ENCODE data around the gene LCN12. TPM values are rescaled to one million over a fixed set of nuclear protein-coding genes. Genes with fewer than 3 reads are reported as not detected.
"Not testable (repeated sequence)": the region's sequence is repeated elsewhere in the genome, so short reads cannot be mapped to it uniquely, and the experiment has no call there.

LCN12 gene
- total RNA-seq, 1 donor from 2014 or later = 2.3 TPM

DNA sequence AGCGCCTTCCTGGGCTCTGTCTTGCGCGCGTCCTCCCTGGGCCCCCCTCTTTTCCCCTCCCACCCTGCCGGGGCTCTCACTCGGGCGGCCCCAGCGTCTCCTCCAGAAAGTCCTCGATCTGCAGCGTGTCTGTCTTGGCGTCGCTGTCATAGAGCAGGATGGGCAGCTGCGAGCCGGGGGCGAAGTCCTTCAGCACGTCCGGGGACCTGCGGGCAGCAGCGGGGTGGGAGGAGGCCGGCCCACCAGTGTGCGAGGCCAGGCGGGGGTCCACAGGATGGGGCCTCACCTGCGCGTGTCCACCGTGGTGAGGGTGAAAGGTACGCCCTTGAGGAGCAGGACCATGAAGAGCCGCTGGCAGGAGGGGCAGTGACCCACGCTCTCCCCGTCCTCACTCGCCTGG is 43.3 kb downstream of the LCN12 start:
- Mint-ChIP-seq H3K4me3 (no peak overlapping the region), H3K27me3 (peaks cover 3% of the 10 kb centered on the region), H3K4me1 (peaks cover 38% of the 10 kb centered on the region), H3K27ac (peak overlapping the region; percentile 3), H3K36me3 (ENCODE audit: low read depth) (peaks cover 18% of the 10 kb centered on the region), H3K9me3 (no peaks in the 10 kb centered on the region)
- intact Hi-C loops (cut with micrococcal nuclease) = no loop called here
- DNase-seq = no peak

DNA sequence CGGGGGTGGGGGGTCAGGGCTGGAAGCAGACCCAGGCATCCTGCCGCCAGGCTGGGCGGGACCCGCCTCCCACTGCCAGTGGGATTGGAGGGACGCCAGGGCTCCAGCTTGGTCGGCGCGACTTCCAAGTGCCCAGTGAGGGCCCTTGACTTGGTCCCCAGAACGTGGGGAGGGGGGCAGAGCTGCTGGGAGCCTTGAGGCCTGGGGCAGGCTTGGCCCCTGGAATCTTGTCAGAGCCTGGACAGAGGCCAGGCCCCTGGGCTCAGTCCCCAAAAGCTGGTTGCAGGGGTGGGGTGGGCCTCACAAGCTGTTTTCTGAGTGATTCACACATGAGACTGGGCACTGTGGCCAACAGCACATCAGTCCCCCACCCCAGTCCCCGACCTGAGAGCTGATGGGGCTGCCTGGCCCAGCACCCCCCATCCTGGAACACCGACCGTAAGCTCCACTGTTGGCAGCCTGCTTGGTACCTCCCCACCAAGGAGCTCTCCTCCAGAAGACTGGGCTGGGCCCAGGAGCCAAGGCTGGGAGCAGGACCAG is 43.8 kb downstream of the LCN12 start:
- Mint-ChIP-seq H3K4me3 (peak overlapping the region; percentile 37), H3K27ac (no peak overlapping the region), H3K27me3 (no peaks in the 10 kb centered on the region), H3K9me3 (no peaks in the 10 kb centered on the region), H3K36me3 (ENCODE audit: low read depth) (peaks cover 18% of the 10 kb centered on the region), H3K4me1 (peaks cover 39% of the 10 kb centered on the region)
- peak; percentile 67 for DNase-seq
- intact Hi-C loops (cut with micrococcal nuclease) = no loop called here

DNA sequence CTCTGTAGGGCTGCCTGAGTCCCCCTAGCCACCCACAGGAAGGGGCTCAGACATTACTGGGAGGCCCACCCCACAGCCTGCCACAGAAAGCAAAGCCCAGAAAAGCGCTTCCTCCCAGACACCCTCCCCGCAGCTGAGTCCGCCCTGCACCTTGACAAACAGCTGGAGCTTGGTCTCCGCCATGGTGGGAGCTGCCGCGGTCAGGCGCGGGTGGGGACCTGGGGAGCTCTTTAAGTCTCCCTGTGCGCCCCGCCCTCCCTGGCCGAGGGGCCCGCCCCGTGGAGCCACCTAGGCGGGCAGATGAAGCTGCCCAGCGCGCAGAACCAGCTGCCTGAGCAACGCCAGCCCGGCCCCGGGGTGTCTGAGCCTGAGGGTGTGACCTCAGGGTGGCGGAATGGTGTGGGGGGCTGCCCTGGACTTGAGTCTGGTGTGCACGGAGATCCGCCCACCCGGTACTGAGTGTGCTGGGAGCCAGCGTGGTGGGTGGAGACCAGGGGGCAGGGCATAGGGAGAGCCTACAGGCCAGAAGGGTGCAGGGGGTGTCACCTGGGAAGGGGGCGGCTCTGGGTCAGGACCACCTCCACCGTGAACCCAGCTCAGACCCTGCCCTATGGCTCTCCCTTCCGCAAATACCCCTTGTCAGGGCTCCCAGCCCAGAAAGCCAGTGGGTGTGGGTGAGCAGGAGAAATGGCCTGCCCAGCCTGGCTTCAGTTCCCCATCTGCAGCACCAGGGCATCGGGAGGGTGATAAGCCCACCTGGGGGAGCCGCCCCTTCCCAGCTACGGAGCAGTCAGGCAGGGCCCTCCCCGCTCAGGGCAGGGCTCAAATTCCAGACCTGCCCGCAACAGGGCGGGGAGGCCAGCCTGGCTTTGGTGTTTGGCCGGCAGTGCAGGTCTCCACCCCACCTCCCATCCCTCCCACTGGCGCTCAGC is 44.6 kb downstream of the LCN12 start, which contains the start of gene CLIC3:
Gene CLIC3 (minus strand): TSS at position 208 of the 932 bp plus-strand sequence. CDS start 25 bp downstream, at position 183.
- Mint-ChIP-seq H3K4me3 (peak within 1 kb of the TSS; percentile 37), H3K4me1 (peaks cover 35% of the 10 kb centered on the region), H3K27me3 (no peaks in the 10 kb centered on the region), H3K36me3 (ENCODE audit: low read depth) (peaks cover 18% of the 10 kb centered on the region), H3K27ac (peak within 1 kb of the TSS; percentile 3), H3K9me3 (no peaks in the 10 kb centered on the region)
- DNase-seq = peak; percentile 82
- intact Hi-C loops (cut with micrococcal nuclease) = no loop called here

DNA sequence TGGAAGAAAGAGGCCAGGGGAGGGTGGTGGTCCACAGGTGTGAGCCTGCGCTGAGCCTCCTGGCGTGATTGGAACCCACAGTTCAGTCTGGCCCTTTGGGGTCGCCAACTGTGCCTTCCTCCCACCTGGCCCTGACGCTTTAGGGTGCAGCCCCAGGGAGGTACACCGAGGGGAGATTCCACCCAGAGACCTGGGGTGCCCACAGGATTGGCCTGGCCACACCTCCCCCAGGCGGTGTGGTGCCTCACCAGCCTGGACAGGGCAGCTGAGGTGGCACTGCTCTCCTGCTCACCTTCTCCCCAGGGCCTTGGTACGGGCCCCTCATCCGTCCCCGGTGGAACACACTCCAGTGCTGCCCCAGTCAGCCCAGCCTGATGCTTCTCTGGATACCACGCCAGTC is 45.3 kb downstream of the LCN12 start:
- peak overlapping the region; percentile 47 for H3K4me3 Mint-ChIP-seq
- intact Hi-C loops (cut with micrococcal nuclease) = no loop called here
- H3K36me3 Mint-ChIP-seq (ENCODE audit: low read depth) = peaks cover 17% of the 10 kb centered on the region
- H3K27ac Mint-ChIP-seq = peak overlapping the region; percentile 52
- H3K27me3 Mint-ChIP-seq = no peaks in the 10 kb centered on the region
- DNase-seq = no peak
- no peaks in the 10 kb centered on the region for H3K9me3 Mint-ChIP-seq
- peaks cover 35% of the 10 kb centered on the region for H3K4me1 Mint-ChIP-seq

DNA sequence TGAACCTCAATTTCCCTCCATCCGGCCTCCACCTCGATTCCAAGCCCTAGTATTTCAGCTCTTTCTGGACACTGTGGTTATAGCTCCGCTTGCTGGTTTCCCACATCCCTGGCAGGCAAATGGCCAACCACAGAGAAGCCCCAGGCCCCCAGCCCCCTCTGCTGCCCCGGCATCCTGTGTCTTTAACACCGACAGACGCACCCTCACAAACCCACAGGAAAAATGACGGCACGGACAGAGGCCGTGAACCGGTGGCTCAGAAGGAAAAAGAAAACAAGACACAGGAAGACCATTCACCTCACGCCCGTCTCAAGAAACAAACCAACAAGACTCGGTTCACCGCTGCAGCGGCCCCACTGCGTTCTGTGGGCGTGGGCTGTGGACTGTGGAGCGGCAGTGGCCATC is 45.8 kb downstream of the LCN12 start:
- peak; percentile 80 for DNase-seq
- Mint-ChIP-seq H3K4me1 (peaks cover 35% of the 10 kb centered on the region), H3K4me3 (peak overlapping the region; percentile 47), H3K27ac (peak overlapping the region; percentile 52), H3K36me3 (ENCODE audit: low read depth) (peaks cover 13% of the 10 kb centered on the region), H3K27me3 (no peaks in the 10 kb centered on the region), H3K9me3 (no peaks in the 10 kb centered on the region)
- intact Hi-C loops (cut with micrococcal nuclease) = no loop called here

DNA sequence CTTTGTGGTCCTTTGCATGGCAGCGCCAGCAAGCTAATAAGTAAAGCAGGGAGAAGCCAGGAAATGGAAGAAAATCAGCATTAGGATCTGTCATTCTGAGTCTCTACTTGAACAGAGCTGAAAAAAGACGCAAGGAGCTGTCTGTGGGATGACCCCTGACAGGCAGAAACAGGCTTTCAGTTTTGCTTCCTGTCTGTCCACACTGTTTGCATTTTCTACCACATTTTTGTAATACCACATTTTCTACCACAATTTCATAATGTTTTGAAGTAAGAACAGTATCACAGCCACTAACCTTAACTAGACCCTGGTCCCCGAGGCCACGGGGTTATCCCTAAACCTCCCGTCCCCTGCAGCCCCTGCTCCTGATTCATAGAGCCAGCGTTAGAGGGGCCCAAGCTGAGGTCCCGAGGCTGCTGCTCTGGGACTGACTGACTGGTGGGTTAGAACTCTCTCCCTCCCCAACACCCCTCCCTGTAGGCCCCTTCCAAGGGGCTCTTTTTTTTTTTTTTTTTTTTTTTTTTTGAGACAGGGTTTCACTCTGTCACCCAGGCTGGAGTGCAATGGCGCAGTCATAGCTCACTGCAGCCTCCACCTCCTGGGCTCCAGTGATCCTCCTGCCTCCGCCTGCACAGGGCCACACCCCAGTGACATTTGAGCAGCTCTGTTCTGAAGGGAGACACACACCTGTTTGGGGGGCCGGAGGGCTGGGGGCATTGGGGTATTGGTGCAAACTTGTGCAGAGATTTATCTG is 48.3 kb downstream of the LCN12 start:
- H3K4me3 Mint-ChIP-seq = peak overlapping the region; percentile 22
- H3K4me1 Mint-ChIP-seq = peaks cover 30% of the 10 kb centered on the region
- H3K27me3 Mint-ChIP-seq = no peaks in the 10 kb centered on the region
- DNase-seq = peak; percentile 80
- intact Hi-C loops (cut with micrococcal nuclease) = no loop called here
- H3K36me3 Mint-ChIP-seq (ENCODE audit: low read depth) = peaks cover 2% of the 10 kb centered on the region
- no peaks in the 10 kb centered on the region for H3K9me3 Mint-ChIP-seq
- peak overlapping the region; percentile 30 for H3K27ac Mint-ChIP-seq

DNA sequence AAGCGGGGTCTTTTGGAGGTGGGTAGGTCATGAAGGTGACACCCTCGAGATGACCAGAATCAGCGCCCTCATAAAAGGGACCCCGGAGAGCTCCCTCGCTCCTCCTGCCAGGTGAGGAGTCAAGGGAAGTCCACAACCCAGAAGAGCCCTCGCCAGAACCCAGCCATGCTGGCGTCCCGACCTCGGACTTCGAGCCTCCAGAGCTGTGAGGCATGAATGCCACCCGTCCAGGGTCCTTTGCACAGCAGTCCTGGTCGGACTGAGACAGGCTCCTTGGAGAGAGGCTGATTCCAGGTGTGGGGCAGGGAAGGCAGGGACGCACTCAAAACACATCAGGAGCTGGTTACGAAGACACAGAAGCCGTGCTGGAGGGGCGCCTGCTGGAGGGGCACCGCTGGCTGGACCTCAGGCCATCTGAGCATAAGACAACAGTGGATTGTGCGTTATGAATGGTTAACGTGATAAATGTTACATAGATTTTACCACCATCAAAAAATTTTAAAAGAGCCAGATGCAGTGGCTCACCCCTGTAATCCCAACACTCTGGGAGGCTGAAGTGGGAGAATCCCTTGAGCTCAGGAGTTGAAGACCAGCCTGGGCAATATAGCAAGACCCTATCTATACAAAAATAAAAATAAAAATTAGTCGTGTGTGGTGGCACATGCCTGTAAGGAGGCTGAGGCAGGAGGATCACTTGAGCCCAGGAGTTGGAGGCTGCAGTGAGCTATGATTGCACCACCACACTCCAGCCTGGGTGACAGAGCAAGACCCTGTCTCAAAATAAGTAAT is 50.0 kb downstream of the LCN12 start:
- no peaks in the 10 kb centered on the region for H3K36me3 Mint-ChIP-seq (ENCODE audit: low read depth)
- H3K4me3 Mint-ChIP-seq = no peak overlapping the region
- peaks cover 27% of the 10 kb centered on the region for H3K4me1 Mint-ChIP-seq
- no peak overlapping the region for H3K27ac Mint-ChIP-seq
- intact Hi-C loops (cut with micrococcal nuclease) = no loop called here
- DNase-seq = no peak
- no peaks in the 10 kb centered on the region for H3K27me3 Mint-ChIP-seq
- no peaks in the 10 kb centered on the region for H3K9me3 Mint-ChIP-seq

DNA sequence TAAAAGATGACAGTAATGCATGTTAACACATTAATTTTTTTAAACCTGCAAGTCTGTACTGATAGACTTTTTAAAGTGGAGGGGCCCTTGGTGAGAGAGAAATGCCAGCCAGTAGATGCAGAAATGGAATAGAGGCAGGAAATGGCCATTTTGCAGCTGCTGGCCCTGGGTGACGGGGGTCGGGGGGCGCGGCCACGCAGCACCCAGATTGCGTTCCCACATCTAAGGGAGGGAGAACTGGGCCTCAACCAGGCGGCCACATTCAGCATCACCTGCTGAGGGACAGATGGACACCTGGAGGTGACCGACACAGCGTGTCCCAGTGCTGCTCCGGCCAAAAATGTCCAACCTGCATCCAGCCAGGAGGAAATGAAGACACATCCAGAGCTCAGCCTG is 50.6 kb downstream of the LCN12 start:
- no peaks in the 10 kb centered on the region for H3K9me3 Mint-ChIP-seq
- peaks cover 25% of the 10 kb centered on the region for H3K4me1 Mint-ChIP-seq
- H3K27me3 Mint-ChIP-seq = no peaks in the 10 kb centered on the region
- no peak overlapping the region for H3K27ac Mint-ChIP-seq
- H3K36me3 Mint-ChIP-seq (ENCODE audit: low read depth) = no peaks in the 10 kb centered on the region
- intact Hi-C loops (cut with micrococcal nuclease) = no loop called here
- H3K4me3 Mint-ChIP-seq = no peak overlapping the region
- no peak for DNase-seq

DNA sequence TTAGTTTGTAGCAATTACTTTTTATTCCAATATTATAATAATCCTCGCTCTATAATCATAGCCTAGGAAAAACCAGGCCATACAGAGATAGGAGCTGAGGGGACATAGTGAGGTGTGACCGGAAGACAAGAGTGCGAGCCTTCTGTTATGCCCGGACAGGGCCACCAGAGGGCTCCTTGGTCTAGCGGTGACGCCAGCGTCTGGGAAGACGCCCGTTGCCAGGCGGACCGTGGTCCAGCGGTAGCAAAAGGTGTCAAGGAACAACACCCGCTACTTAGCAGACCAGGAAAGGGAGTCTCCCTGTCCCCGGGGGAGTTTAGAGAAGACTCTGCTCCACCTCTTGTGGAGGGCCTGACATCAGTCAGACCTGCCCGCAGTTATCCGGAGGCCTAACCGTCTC is 52.2 kb downstream of the LCN12 start:
- H3K4me3 Mint-ChIP-seq = not testable (repeated sequence)

More for the DNA sequence above, 52.2 kb downstream of the LCN12 start:
- H3K36me3 Mint-ChIP-seq (ENCODE audit: low read depth); H3K27me3 Mint-ChIP-seq; H3K9me3 Mint-ChIP-seq; H3K27ac Mint-ChIP-seq; intact Hi-C loops (cut with micrococcal nuclease): not testable (repeated sequence)
- peak; percentile 67 for DNase-seq
- H3K4me1 Mint-ChIP-seq = peaks cover 16% of the 10 kb centered on the region

Other genes with a start within 250 kb of the LCN12 start
- gene DIPK1B, start 239.7 kb upstream of the LCN12 start, total RNA-seq = 1.1 and 1.5 TPM in 2 replicates
- gene LCN10, start 209.3 kb upstream of the LCN12 start, total RNA-seq = 1.1 and 1.7 TPM in 2 replicates
- not detected in 2 replicates for gene LCN6, start 203.7 kb upstream of the LCN12 start, total RNA-seq
- not detected in 2 replicates for gene LCN8, start 194.0 kb upstream of the LCN12 start, total RNA-seq
- not detected in 2 replicates for gene LCN15, start 187.8 kb upstream of the LCN12 start, total RNA-seq
- 36.1 and 40.1 TPM in 2 replicates for gene TMEM141, start 160.9 kb upstream of the LCN12 start, total RNA-seq
- 0.14 and 0.42 TPM in 2 replicates for gene CCDC183, start 155.9 kb upstream of the LCN12 start, total RNA-seq
- 116 and 119 TPM in 2 replicates for gene RABL6, start 144.3 kb upstream of the LCN12 start, total RNA-seq
- gene AJM1, start 109.8 kb upstream of the LCN12 start, total RNA-seq = 5.7 and 5.9 TPM in 2 replicates
- gene PHPT1, start 102.9 kb upstream of the LCN12 start, total RNA-seq = 134 and 145 TPM in 2 replicates
- gene MAMDC4, start 99.9 kb upstream of the LCN12 start, total RNA-seq = 24.7 and 30.1 TPM in 2 replicates
- 378 and 380 TPM in 2 replicates for gene EDF1, start 86.0 kb upstream of the LCN12 start, total RNA-seq
- 61.6 and 66.6 TPM in 2 replicates for gene TRAF2, start 65.8 kb upstream of the LCN12 start, total RNA-seq
- 92.7 and 93.6 TPM in 2 replicates for gene FBXW5, start 7.5 kb upstream of the LCN12 start, total RNA-seq
- gene C8G, start 7.0 kb upstream of the LCN12 start, total RNA-seq = 0.69 and 1.7 TPM in 2 replicates
- gene PTGDS, start 25.2 kb downstream of the LCN12 start, total RNA-seq = not detected in 2 replicates
- gene LCNL1, start 30.7 kb downstream of the LCN12 start, total RNA-seq = not detected in 2 replicates
- gene PAXX, start 40.1 kb downstream of the LCN12 start, total RNA-seq = 87.8 and 90.2 TPM in 2 replicates
- gene CLIC3, start 44.3 kb downstream of the LCN12 start, total RNA-seq = not detected in 2 replicates
- gene ABCA2, start 76.0 kb downstream of the LCN12 start, total RNA-seq = 25.0 and 25.9 TPM in 2 replicates
- 0.09 TPM in 1 of 2 replicates, not detected in the other for gene FUT7, start 79.8 kb downstream of the LCN12 start, total RNA-seq
- 58.1 and 59.4 TPM in 2 replicates for gene NPDC1, start 93.9 kb downstream of the LCN12 start, total RNA-seq
- gene ENTPD2, start 101.8 kb downstream of the LCN12 start, total RNA-seq = 0.21 TPM in 1 of 2 replicates, not detected in the other
- gene SAPCD2, start 118.3 kb downstream of the LCN12 start, total RNA-seq = 22.8 and 23.8 TPM in 2 replicates
- 17.1 and 19.1 TPM in 2 replicates for gene UAP1L1, start 125.2 kb downstream of the LCN12 start, total RNA-seq
- gene MAN1B1, start 134.7 kb downstream of the LCN12 start, total RNA-seq = 49.7 and 50.1 TPM in 2 replicates
- gene DPP7, start 162.5 kb downstream of the LCN12 start, total RNA-seq = 365 and 375 TPM in 2 replicates
- 0.07 TPM in 1 of 2 replicates, not detected in the other for gene GRIN1, start 186.9 kb downstream of the LCN12 start, total RNA-seq
- not detected in 2 replicates for gene LRRC26, start 217.8 kb downstream of the LCN12 start, total RNA-seq
- not detected in 2 replicates for gene TMEM210, start 219.8 kb downstream of the LCN12 start, total RNA-seq
- 57.4 and 58.7 TPM in 2 replicates for gene ANAPC2, start 236.3 kb downstream of the LCN12 start, total RNA-seq
- gene SSNA1, start 236.4 kb downstream of the LCN12 start, total RNA-seq = 95.1 and 95.8 TPM in 2 replicates
- 15.1 and 16.3 TPM in 2 replicates for gene TPRN, start 248.5 kb downstream of the LCN12 start, total RNA-seq

Data from activated CD4-positive, alpha-beta T cell treated with anti-CD3 and anti-CD28 coated beads, Interleukin-2, amount 10 ng/mL, durations not matched to agents 24 days and 14 days (primary cell).